GM10847 (cell line): Measurements from ENCODE around the gene ZNF564.

Experiments
- POLR2A ChIP-seq: IDR thresholded peaks from 2 replicates; pipeline ENCODE4 v1.6.1; 2011; ENCODE audit not compliant: insufficient read length; ENCODE audit errors: extremely low read depth

The ZNF564 gene

GRCh38 chr19:12527034-12527836, 24.0 kb downstream of the ZNF564 start:
- TF ChIP-seq POLR2A: no peak

DNA sequence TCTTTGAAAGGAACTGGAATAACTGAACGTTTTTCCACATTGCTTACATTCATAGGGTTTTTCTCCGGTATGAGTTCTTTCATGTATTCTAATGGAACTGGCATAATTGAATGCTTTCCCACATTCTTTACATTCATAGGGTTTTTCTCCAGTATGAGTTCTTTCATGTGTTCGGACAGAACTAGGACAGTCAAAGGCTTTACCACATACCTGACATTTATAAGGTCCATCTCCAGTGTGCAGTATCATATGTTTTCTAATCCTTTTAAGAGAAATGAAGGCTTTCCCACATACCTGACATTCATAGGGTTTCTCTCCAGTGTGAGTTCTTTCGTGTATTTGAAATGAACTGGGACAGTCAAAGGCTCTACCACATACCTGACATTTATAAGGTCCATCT, 24.7 kb downstream of the ZNF564 start:
- no peak for TF ChIP-seq POLR2A

- no peak for TF ChIP-seq POLR2A
These were observed 29.3 kb downstream of the ZNF564 start for GRCh38 chr19:12521996-12522395.

DNA sequence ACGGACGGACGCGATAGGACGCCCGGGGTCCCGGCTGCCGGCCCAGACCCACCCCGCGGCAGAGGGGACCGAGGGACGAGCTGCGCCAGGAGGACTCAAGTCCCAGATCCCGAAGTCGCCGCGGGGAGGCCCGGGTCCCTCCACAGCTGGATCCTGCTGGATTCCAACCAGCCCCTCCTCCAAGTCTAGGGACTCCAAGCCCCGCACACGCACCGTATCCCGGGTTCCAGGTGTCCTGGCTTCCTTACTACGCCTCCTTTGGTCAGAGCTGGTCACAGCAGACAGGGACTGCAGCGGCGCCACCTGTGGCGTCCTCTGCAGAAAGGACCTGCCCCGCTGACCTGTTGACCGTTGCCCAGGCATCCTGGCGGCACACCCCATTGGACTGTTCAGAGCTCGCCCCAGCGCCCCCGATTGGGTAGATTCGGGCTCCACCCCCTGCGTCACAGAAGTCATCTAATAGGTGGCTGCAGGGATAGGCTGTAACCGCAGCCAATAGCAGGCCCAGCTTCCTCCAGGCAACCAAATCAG, 37.7 kb downstream of the ZNF564 start:
- TF ChIP-seq POLR2A: no peak

DNA sequence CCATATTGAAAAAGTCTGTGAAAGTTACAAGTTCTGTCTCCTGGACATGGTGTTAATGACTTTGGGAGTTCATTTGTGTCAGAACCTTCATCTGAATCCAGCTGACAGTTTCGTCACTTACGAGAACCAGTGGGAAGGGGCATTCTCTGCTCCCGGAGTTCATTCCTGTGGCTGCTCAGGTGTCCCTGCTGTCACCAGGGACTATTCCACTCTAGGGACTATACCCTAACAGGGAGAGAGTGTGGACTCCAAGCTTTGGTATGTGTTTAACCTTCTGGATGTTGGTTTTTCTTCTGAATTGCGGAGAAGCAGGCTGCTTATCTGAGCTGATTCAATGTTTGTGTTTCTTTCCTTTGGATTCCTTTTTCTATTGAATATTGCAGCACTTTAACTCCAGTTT, 54.2 kb downstream of the ZNF564 start:
- no peak for TF ChIP-seq POLR2A

DNA sequence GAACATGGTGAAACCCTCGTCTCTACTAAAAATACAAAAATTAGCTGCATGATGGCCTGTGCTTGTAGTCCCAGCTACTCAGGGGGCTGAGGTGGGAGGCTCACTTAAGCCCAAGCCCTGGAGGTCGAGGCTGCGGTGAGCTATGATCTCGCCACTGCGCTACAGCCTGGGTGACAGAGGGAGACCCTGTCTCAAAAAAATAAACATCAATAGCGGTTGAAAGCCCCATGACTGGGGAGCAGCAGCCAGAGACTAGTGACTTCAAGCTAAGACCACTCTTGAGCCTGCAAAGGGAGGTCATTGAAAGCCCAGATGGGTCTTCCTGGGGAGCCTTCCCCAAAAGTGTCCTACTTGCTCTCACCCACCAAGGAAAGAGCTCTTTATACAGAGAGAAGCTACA, 54.8 kb downstream of the ZNF564 start:
- no peak for TF ChIP-seq POLR2A

GRCh38 chr19:12495002-12495802, 56.1 kb downstream of the ZNF564 start:
- peak; percentile 66 for TF ChIP-seq POLR2A

DNA sequence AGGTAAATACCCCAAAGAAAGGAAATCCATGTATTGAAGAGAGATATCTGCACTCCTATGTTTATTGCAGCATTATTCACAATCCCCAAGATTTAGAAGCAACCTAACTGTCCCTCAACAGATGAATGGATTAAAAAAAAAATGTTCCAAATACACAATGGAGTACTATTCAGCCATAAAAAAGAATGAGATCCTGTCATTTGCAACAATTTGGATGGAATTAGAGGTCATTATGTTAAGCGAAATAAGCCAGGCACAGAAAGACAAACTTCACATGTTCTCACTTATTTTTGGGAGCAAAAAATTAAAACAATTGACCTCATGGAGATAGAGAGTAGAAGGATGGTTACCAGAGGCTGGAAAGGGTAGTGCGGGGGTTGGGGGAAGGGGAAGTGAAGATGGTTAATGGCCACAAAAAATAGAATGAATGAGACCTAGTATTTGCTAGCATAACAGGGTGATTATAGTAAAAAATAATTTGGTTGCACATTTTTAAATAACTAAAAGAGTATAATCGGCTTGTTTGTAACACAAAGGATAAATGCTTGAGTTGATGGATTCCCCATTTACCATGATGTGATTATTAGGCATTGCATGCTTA, 56.9 kb downstream of the ZNF564 start:
- TF ChIP-seq POLR2A: no peak

DNA sequence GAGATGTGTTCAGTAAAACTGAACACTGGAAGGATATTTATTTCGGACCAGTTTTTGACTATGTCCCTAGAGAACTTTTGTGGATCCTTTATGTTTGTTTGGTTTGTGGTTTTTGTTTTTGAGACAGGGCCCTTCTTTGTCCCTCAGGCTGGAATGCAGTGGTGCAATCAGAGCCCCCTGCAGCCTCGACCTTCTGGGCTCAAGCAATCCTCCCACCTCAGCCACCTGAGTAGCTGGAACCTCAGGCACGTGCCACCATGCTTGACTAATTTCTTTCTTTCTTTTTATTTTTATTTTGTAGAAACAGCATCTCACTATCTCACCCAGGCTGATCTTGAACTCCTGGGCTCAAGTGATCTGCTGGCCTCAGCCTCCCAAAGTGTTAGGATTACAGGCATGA, 65.7 kb downstream of the ZNF564 start:
- TF ChIP-seq POLR2A: no peak

- TF ChIP-seq POLR2A: no peak
These were observed 66.2 kb downstream of the ZNF564 start for GRCh38 chr19:12485052-12485416.

DNA sequence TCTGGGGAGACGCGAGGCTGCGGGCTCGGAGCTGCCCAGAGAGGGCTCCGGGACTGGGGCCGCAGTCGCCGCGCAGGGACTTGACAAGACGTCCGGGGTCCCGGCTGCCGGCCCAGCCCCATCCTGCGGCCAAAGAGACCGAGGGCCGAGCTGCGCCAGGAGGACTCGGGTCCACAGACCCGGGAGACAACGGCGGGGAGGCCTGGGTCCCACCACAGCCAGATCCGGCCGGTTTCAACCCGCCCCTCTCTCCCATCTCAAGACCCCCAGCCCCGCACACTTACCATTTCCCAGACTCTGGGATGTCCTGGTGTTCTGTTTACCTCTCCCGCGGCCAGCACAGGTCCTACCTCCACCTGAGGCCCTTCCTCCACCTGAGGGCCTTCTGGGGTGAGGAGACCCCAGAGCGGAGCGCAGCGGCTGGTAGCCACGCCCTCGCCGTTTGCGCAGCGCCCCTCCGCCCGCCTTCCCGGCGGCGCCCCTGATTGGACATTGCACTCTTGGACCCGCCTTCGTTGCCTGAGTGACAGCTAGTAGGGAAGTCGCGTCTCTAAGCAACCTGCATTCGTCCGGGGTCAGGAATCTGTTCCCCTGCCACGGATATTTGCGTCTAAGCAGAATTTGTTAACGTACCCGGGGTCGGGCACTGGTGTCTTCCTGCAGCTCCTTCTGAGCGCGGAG, 66.8 kb downstream of the ZNF564 start, which contains the start of gene ZNF709:
Gene ZNF709 (minus strand): TSS at position 446 of the 681 bp plus-strand sequence. CDS start 159 bp downstream, at position 287.
- TF ChIP-seq POLR2A: peak; percentile 70

- no peak for TF ChIP-seq POLR2A
These were observed 67.3 kb downstream of the ZNF564 start for GRCh38 chr19:12484011-12484370.

GRCh38 chr19:12482509-12482886, 68.8 kb downstream of the ZNF564 start:
- no peak for TF ChIP-seq POLR2A

DNA sequence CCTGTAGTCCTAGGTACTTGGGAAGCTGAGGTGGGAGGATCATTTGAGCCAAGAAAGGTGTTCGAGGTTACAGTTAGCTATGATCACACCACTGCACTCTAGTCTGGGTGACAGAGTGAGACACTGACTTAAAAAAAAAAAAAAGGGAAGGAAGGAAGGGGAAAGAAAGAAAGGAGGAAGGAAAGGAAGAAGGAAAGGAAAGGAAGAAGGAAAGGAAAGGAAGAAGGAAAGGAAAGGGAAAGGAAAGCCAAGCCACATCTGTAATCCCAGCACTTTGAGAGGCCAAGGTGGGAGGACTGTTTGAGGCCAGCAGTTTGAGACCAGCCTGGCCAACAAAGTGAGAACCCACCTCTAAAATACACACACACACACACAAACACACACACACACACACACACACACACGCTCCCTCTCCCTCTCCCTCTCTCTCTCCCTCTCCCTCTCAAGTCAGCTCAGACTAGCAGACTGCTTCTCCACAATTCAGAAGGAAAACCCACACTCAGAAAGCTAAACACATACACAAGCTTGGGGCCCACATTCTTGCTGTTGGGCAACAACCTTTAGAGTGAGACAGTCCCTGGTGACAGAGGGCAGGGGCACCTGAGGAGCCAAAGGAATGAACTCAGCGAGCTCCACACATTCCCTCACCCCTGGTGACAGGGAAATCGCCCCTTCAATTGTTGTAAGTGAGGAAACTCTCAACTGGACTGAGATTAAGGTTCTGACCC, 69.3 kb downstream of the ZNF564 start:
- no peak for TF ChIP-seq POLR2A

GRCh38 chr19:12478234-12478941, 72.9 kb downstream of the ZNF564 start:
- no peak for TF ChIP-seq POLR2A
